ENCODE results near the gene CNFN. TPM values are rescaled to one million over a fixed set of nuclear protein-coding genes. Genes with fewer than 3 reads are reported as not detected.

CNFN gene
- total RNA-seq, 1 experiment from 2014 or later = 4.5 TPM

DNA sequence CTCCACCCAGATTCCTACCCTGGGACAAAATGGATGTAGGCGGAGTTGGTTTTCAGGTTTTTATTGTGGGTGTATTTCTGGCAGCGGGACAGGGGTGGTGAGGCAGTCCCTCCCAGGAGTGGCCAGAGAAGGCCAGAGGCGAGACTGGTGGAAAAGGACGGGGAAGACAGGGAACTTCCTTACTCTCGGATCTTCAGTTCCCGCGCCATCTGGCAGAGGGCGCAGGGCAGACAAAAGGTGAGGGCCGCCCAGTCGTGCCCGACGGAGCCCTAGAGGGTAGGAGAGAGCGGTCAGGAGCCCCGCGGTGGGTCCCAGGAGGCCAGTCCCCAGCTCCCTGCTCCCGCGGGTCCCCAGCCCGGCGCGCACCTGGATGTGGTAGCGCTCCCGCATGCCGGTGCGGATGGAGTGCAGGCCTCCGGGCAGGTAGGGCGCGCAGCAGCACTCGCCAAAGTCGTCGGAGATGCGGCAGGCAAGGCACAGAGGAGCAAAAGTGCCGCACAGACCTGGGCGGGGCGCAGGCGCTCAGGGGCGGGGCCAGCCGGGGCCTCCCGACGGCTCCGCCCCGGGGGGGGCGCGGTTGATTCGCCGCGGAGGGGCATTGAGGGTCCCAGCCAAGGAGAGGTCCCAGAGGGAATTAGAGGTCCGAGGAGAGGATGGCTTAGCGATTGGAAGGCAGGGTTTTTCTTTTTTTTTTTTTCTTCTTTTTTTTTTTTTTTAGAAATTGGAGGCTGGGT is 3.0 kb downstream of the CNFN start:
- peaks cover 4% of the 10 kb centered on the region; the same call in 1 of the 2 replicates for H3K4me1 ChIP-seq (ENCODE audit: insufficient read depth, low read length)
- TF ChIP-seq EZH2phosphoT487 (IDR thresholded peaks at IDR 0.05; ENCODE audit: borderline replicate concordance, low read length) = no peak
- TF ChIP-seq, protein P1, sequence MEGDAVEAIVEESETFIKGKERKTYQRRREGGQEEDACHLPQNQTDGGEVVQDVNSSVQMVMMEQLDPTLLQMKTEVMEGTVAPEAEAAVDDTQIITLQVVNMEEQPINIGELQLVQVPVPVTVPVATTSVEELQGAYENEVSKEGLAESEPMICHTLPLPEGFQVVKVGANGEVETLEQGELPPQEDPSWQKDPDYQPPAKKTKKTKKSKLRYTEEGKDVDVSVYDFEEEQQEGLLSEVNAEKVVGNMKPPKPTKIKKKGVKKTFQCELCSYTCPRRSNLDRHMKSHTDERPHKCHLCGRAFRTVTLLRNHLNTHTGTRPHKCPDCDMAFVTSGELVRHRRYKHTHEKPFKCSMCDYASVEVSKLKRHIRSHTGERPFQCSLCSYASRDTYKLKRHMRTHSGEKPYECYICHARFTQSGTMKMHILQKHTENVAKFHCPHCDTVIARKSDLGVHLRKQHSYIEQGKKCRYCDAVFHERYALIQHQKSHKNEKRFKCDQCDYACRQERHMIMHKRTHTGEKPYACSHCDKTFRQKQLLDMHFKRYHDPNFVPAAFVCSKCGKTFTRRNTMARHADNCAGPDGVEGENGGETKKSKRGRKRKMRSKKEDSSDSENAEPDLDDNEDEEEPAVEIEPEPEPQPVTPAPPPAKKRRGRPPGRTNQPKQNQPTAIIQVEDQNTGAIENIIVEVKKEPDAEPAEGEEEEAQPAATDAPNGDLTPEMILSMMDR (conservative IDR thresholded peaks at IDR 0.05; ENCODE audit: low read depth, low read length) = peak; percentile 66
- TF ChIP-seq EZH2 (IDR thresholded peaks at IDR 0.05; ENCODE audit: low read length, unreplicated experiment) = no peak
- ChIA-PET POLR2A (ENCODE audit: unreplicated experiment) (no interaction called here), CTCF (no interaction called here)
- peak overlapping the region; percentile 81 for H2AFZ ChIP-seq (ENCODE audit: low read length)
- DNase-seq = peak; percentile 80
- peak overlapping the region; percentile 25; the same call in 1 of the 2 replicates for H3K27ac ChIP-seq (ENCODE audit: low read length)
- H4K20me1 ChIP-seq (ENCODE audit: low read length) = no peaks in the 10 kb centered on the region
- no peaks in the 10 kb centered on the region for H3F3A ChIP-seq (ENCODE audit: low read length, unreplicated experiment)
- no peaks in the 10 kb centered on the region for H3K27me3 ChIP-seq (ENCODE audit: low read length)
- H3K4me2 ChIP-seq (ENCODE audit: low read length) = peak overlapping the region; percentile 86
- H3K9me3 ChIP-seq (ENCODE audit: low read length) = no peaks in the 10 kb centered on the region
- peak overlapping the region; percentile 54 for H3K9ac ChIP-seq (ENCODE audit: low read length)
- H3K4me3 ChIP-seq (ENCODE audit: low read length) = peak overlapping the region; percentile 72
- BruUV-seq (replicated peaks) = no TSS peak
- H3K36me3 ChIP-seq (ENCODE audit: low read depth, low read length) = no peaks in the 10 kb centered on the region
- no peaks in the 10 kb centered on the region for H3K79me2 ChIP-seq (ENCODE audit: low read length)
- H3K9me2 ChIP-seq (replicated peaks; ENCODE audit: low read length) = no peaks in the 10 kb centered on the region
- intact Hi-C loops (cut with micrococcal nuclease) = no loop called here
- ATAC-seq = peak; percentile 94

DNA sequence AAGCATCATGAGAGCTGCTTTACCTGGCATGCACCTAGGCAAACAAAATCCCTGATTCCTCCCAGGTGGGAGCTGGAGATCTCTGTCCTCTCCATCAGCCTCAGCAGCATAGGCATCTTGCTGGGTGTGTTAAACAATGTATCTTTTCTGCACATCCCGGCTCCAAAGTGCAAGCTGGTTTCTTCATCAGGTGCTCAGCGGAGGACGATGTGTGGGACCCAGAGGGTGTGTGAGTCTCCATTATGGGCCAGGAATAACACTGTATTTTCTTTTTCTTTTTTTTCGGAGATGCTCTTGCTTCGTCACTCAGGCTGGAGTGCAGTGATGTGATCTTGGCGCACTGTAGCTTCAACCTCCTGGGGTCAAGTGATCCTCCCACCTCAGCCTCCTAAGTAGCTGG is 9.9 kb downstream of the CNFN start:
- no peak for DNase-seq
- Histone ChIP-seq H3K9me3 (ENCODE audit: low read length) (no peaks in the 10 kb centered on the region), H3K4me1 (ENCODE audit: insufficient read depth, low read length) (no peaks in the 10 kb centered on the region), H3F3A (ENCODE audit: low read length, unreplicated experiment) (no peaks in the 10 kb centered on the region), H3K27ac (ENCODE audit: low read length) (no peak overlapping the region), H3K9me2 (replicated peaks; ENCODE audit: low read length) (no peaks in the 10 kb centered on the region), H3K27me3 (ENCODE audit: low read length) (no peaks in the 10 kb centered on the region), H4K20me1 (ENCODE audit: low read length) (no peaks in the 10 kb centered on the region), H3K4me3 (ENCODE audit: low read length) (no peak overlapping the region), H3K36me3 (ENCODE audit: low read depth, low read length) (no peaks in the 10 kb centered on the region), H3K4me2 (ENCODE audit: low read length) (no peak overlapping the region), H3K9ac (ENCODE audit: low read length) (no peak overlapping the region), H3K79me2 (ENCODE audit: low read length) (no peaks in the 10 kb centered on the region), H2AFZ (ENCODE audit: low read length) (no peak overlapping the region)
- TF ChIP-seq EZH2phosphoT487 (IDR thresholded peaks at IDR 0.05; ENCODE audit: borderline replicate concordance, low read length) = no peak
- POLR2A ChIA-PET (ENCODE audit: unreplicated experiment) = no interaction called here
- CTCF ChIA-PET = no interaction called here
- ATAC-seq = no peak
- no TSS peak for BruUV-seq (replicated peaks)
- intact Hi-C loops (cut with micrococcal nuclease) = no loop called here

DNA sequence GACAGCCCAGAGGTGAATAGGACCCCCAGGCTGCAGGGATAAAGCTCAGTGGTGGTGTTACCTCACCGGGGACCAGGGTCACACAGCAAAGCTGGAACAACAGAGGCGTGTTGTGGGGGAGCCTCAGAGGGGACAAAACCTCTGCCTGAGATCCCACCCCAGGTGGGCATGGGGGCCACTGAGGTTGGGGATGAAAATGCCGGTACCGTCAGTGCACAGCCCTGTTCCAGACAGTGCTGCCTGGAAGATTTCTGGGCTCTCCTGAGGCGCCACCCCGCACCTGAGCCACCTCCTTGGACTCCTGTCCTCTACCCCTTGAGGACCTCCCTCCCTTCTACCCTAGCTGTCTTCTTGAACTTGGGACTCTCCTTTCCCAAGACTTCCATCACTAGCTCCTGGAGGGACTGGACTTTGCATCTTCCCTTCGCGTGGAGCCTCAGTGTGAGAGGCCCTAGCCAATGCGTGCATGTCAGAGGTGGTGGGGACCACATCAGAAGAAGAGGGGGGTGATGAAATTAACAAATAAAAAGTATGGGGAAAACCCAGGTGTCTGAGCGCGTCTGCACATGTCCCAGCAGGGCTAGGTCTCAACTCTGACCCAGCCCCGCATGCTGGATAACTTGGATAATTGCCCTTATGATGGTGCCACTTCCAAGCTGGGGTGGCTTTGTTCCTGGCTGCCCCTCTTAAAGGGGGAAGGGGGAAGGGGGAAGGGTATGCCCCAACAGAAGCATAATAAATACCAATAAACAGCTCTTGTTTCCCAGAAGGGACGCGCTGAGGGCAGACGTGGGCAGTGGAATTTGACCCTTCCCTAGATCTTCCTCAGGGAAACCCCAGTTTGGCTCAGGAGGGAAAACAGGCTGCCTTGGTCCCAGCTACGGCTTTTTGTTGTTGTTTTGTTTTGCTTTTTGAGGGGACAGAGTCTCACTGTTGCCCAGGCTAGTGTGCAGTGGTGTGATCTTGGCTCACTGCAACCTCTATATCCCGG is 11.6 kb downstream of the CNFN start:
- no peak overlapping the region for H3K27ac ChIP-seq (ENCODE audit: low read length)
- no peak overlapping the region for H3K4me3 ChIP-seq (ENCODE audit: low read length)
- no peaks in the 10 kb centered on the region for H3K79me2 ChIP-seq (ENCODE audit: low read length)
- H3K27me3 ChIP-seq (ENCODE audit: low read length) = no peaks in the 10 kb centered on the region
- ATAC-seq (no peak), DNase-seq (no peak)
- H3K36me3 ChIP-seq (ENCODE audit: low read depth, low read length) = no peaks in the 10 kb centered on the region
- ChIA-PET POLR2A (ENCODE audit: unreplicated experiment) (no interaction called here), CTCF (interaction anchor here (0.5 kb wide), 1 partner anchor 203 kb away, joined by 7 read pairs; no protein-coding TSS in a partner anchor)
- no peak overlapping the region for H3K9ac ChIP-seq (ENCODE audit: low read length)
- H2AFZ ChIP-seq (ENCODE audit: low read length) = no peak overlapping the region
- H3K9me3 ChIP-seq (ENCODE audit: low read length) = no peaks in the 10 kb centered on the region
- intact Hi-C loops (cut with micrococcal nuclease) = no loop called here
- no peak for TF ChIP-seq EZH2phosphoT487 (IDR thresholded peaks at IDR 0.05; ENCODE audit: borderline replicate concordance, low read length)
- TF ChIP-seq, protein P1 (conservative IDR thresholded peaks at IDR 0.05; ENCODE audit: low read depth, low read length) = no peak
- TF ChIP-seq EZH2 (IDR thresholded peaks at IDR 0.05; ENCODE audit: low read length, unreplicated experiment) = no peak
- H3K9me2 ChIP-seq (replicated peaks; ENCODE audit: low read length) = no peaks in the 10 kb centered on the region
- H4K20me1 ChIP-seq (ENCODE audit: low read length) = no peaks in the 10 kb centered on the region
- BruUV-seq (replicated peaks) = no TSS peak
- no peak overlapping the region for H3K4me2 ChIP-seq (ENCODE audit: low read length)
- no peaks in the 10 kb centered on the region for H3K4me1 ChIP-seq (ENCODE audit: insufficient read depth, low read length)
- H3F3A ChIP-seq (ENCODE audit: low read length, unreplicated experiment) = no peaks in the 10 kb centered on the region

Data from PC-3 (cell line).